ENCODE results near the gene PLAGL1. TPM values are rescaled to one million over a fixed set of nuclear protein-coding genes. Genes with fewer than 3 reads are reported as not detected.
"Not testable (repeated sequence)": the region's sequence is repeated elsewhere in the genome, so short reads cannot be mapped to it uniquely, and the experiment has no call there.

Gene PLAGL1
- total RNA-seq, 2 donors from 2014 or later = 27.3 to 33.2 TPM

DNA sequence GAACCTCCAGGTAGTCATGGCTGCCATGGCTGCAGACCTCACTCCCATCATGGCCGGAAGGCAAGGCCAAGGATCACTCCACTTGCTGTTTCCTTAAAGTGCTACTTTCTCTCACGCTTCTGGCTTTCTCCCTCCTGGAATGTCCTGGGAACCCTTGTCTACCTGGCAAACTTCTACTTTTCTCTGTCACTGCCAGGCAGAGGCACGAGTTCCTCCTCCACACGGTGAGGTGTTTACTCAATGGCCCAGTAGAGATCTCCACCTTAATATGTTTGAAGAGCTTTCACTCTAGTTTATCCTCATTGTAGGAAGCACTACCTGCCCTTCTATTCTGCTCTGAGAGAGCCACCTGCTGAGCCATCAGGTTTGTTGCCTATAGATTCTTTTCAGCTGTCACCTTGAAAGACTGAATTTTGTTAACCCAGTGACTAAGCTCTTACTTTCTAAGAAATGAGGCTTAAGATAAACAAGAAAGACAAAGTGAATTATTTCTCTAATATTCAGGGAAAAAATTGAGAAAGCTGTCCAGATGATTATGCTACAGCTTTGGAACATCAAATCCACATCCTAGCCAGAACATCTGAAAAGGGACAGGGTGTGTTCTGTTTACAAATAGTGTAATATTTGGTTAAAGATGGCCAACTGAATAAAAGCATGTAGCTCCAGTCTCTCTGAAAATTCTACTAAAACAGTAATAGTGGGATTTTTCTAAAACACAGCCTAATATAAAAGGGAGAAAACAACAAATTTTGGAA, 54.9 kb downstream of the PLAGL1 start:
- DNase-seq (ENCODE audit: low spot score) = no peak
- intact Hi-C loops (cut with DNase I) = no loop called here

DNA sequence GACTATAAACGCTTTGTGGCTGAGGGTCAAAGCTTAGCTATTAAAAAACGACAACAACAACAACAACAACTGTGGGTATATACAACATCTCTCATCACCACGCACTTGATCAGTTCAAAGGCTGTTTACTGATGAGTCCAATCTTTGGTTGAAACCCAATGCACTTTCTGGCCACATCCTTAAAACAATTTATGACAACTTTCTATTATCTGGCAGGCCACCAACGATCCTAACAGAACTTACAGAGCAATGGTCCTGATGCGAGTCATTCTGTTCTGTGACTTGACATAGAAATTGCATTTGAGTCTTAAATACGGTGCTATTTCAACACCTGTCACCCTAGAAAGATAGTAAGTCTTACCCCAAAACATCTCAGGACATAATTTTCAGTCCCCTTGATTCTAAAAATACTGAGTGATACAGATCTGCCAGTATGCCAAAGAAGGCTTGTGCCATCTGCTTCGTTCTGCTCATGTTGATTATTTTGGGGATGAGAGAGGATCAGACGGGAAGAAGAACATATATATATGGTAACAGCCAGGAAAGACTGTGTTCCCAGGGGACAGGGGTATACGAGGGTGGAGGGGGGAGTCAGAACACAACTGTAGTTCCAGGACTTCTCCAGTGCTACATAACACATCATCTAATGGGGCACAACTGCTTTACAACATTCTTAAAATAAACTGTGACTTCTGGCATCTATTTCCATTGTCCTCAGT, 55.8 kb downstream of the PLAGL1 start:
- intact Hi-C loops (cut with DNase I) = no loop called here
- DNase-seq (ENCODE audit: low spot score) = no peak

DNA sequence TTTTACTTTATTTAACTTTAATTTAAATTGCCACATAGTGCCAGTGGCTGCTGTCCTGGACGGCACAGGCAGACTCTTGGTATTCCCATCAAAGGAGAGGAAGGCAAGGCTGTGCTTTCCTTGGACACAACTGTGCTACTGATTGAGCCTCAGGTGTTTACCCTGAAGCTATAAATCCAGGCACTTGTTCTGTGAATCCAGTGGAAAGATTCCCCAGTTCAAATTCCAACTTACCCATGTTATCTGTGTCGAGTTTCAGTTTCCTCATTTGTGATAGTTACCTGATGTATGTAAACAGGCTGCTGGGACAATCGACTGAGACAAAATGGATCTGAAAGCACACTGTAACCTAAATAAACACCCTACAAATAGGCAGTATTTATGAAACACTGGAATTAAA, 57.2 kb downstream of the PLAGL1 start:
- DNase-seq (ENCODE audit: low spot score) = no peak
- intact Hi-C loops (cut with DNase I) = no loop called here

DNA sequence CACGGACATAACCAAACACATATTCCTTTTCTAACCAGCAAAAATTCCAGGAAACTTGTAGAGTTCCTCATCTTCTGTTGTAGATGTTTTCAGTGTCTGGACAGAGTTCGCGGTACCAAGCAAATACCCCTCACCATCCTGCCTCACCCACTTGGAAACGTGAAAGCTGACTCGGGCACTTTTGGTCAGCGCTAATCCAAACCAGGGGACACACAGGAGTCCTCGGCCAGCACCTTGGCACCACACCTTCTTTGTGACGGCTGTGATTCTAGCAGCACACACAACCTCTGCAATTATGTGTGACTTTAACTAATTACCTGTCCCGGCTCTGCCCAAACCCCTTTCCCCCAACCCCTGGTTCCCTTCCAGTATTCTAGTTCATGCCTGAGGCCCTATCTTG, 58.1 kb downstream of the PLAGL1 start:
- no peak for DNase-seq (ENCODE audit: low spot score)
- intact Hi-C loops (cut with DNase I) = no loop called here

DNA sequence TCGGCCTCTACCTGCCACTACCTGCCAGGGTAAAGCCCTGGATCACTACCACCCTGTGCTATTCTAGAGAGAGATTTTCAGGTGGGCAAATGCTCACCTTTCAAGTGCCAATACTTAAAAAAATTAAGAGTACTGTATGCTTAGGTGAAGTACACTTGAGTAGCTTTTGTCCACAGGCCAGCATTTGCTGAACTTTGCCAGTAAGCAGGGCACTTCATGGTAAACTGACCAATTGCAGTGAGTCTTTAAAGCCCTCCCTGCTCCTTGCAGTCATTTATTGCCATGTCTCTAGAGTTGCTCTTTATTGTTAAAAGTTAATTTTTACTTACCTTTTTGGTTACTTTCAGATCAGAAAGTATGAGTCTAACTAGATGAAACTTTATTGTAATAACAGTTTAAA, 58.5 kb downstream of the PLAGL1 start:
- no peak for DNase-seq (ENCODE audit: low spot score)

DNA sequence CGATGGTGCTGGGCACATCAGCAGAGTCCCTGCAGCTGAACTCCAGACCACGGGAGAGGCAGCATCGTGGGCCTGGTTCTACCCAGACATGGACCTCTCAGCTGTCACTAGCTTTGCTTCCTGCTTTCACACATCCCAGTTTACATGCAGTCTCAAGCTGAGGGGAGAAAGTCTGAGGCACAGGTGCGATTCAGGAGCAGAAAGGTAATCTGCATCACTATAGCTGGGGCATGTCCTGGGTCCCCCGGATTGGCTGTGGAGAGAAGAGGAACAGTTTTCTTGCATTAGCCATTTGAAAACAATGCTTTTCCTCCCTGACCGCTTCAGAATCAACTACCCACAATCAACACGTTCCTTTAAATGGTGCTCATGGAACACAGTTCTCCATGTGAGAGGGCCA, 59.9 kb downstream of the PLAGL1 start:
- DNase-seq (ENCODE audit: low spot score) = no peak
- intact Hi-C loops (cut with DNase I) = no loop called here

More for the DNA sequence above, 58.5 kb downstream of the PLAGL1 start:
- intact Hi-C loops (cut with DNase I) = no loop called here

DNA sequence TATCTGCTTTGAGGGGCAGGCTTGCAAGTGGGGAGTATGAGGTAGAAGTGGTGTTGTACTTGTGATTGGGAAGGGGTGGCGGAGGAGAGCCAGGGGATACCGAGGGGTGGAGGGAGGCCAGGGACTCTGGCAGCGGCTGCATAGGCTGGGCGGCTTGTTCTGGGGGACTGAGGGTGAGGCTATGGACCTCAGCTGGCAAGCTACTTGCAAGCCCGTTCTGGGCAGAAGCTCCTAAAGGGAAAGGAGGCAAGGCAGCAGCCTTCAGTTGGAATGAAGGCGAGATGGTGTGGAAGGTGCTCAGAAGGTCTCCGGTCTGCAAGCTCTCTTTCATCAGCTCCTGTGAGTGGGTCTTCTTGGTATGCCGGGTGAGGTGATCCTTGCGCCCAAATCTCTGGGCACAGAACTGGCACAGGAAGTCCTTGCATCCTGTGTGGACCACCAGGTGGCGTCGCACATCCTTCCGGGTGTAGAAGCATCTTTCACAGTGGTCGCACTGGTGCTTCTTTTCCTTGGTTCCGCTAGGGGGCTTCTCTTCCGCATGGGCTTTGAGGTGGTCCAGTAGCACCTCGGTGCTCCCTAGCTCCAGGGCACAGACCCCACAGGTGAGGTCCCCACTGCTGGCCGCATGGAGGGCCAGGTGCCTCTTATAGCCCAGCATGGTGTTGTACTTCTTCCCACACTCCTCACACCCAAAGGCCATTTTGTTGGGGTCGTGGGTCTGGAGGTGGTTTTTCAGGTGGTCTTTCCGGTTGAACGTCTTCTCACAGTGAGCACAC, 66.0 kb downstream of the PLAGL1 start:
- no peak for DNase-seq (ENCODE audit: low spot score)

DNA sequence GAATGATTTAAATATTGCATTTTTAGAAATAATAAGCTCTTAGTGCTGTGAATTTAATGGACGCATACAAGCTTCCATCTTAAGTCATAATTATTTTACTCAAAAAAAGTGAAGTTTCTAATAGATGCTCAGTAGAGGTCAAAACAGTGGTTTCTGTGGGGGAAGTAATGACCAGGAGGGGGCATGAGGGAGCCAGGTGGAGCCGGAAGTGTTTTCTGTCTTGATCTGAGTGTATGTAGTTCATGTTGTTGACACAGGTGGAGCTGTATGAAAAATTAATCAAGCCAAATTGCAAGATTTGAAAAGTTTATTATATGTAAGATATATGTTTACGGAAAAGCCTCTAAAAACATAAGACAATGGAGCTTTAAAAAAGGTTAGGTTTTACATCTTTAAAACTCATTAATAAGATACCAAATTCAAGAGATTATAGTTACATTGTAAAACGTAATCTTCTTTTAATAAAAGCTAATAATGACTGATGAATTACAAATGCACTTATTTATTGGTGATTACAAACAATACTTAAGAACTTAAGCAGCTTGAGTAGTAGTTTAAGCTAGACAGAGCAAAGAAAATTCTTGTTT, 68.0 kb downstream of the PLAGL1 start:
- intact Hi-C loops (cut with DNase I) = loop anchor here in 1 of 2 donors (5.0 kb wide), 1 partner anchor 72 kb away; no protein-coding TSS in a partner anchor
- no peak for DNase-seq (ENCODE audit: low spot score)

More for the DNA sequence above, 66.0 kb downstream of the PLAGL1 start:
- intact Hi-C loops (cut with DNase I) = loop anchor here in 1 of 2 donors (5.0 kb wide), 1 partner anchor 70 kb away; no protein-coding TSS in a partner anchor

DNA sequence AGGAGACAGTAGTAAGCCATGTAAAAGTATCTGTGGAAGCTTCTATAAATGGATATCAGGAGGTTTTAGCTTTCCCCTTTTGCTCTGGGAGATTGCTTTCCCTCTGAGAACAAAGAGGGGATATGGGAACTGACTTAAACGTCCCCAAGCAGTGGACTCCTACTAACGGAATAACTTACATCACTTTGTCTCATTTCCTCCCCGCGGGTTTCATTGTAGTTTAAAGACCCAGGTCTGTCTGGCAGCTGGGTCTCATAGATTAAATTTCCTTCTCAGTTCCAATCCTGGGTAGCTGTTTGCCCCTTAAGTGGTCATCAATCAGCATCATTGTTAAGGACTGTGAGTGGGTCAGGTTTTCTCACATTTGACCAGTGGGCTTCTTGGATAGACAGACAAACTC, 68.7 kb downstream of the PLAGL1 start:
- DNase-seq (ENCODE audit: low spot score) = no peak
- intact Hi-C loops (cut with DNase I) = loop anchor here in 1 of 2 donors (10.0 kb wide), 1 partner anchor 1885 kb away; no protein-coding TSS in a partner anchor

DNA sequence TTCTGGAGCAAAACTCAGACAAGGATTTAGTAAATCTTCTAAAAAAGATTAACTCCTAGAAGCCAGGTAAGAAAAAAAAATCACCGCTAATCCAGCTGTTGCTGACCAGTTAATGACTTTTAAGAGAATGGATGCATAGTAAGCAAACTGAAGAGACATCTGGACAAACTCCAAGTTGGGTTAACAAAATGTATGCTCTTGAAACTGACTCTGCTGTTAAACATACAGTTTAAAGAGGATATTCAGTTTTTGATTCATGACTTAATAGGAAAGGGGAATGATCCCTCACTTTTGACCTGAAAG, 70.4 kb downstream of the PLAGL1 start:
- intact Hi-C loops (cut with DNase I) = loop anchor here in 1 of 2 donors (10.0 kb wide), 1 partner anchor 1887 kb away; no protein-coding TSS in a partner anchor
- DNase-seq (ENCODE audit: low spot score) = no peak

DNA sequence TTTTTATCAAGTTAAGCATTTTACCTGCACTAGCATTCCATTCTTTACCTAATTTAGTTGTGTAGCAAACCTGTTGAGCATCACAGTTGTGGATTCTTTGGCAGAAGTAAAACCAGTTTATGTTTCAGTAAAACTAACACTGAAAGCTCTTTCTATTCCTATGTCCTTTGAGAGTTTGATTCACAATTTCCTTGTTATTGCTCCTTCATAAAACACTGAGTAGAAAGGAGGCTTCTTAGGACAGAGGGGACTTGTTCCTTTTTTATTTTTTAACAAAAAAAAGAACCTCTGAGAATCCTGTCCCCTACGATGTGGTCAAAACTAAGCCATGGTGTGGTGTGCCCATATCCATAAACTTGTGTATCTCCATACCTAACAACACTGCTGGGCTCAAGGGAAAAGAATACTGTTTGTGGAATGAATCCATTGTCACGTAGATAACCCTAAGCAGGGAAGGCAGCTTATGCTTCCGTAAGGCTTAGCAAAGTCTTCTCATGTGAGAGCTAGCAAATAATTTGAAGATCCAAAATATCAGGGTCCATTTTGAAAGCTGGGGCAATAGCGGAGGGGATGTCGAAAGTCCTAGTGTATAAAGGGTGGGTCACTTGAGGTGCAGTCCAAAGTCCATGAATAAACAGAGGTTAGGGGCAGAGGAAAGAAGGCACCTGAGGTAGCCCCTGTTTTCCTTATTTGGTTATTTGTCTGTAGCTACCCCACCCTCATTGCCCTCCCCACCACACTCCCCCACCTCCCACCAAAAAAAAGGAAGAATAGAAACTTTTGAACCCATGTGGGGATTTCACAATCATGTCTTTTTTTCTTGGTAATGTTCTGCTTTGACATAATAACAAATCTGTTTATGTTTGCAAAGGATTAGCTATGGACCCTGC, 71.0 kb downstream of the PLAGL1 start:
- no peak for DNase-seq (ENCODE audit: low spot score)
- intact Hi-C loops (cut with DNase I) = loop anchor here in 1 of 2 donors (10.0 kb wide), 1 partner anchor 1888 kb away; no protein-coding TSS in a partner anchor

DNA sequence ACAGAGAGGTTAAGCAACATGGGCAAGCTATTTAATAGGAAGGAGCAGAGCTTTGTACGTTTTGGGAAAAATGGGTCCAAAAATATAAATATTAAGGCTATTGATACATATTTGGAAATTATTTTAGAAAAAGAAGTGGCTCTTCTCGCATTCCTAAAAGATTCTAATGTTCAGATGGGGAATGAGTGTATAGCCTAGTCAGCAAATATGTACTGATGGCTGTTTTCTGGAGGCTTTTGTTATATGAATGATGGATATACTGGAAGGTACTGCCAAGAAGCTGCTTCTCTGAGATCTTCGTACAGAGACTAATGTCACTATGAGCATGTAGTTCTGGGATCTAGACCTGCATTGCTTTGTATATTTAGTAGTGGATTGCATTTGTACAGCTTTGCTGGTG, 71.7 kb downstream of the PLAGL1 start:
- intact Hi-C loops (cut with DNase I) = loop anchor here in 1 of 2 donors (10.0 kb wide), 1 partner anchor 1888 kb away; no protein-coding TSS in a partner anchor
- no peak for DNase-seq (ENCODE audit: low spot score)

DNA sequence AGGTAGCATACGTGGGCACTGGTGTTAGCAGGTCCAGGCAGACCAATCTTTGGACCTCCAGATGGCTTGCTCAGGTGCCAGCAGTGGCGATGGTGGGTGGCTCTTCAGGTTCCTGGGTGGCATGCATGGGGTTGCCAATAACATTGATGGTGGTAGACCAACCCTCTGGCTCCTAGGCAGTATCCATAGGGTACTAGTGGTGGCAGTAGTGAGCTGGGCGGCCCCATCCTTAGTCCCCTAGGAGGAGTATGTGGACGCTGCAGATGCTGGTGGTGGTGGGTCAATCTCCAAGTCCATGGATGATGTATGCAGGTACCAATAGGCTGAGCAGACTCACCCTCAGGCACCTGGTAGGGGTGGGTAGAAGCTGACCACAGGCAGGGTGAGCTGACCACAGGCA, 73.2 kb downstream of the PLAGL1 start:
- intact Hi-C loops (cut with DNase I) = loop anchor here in 1 of 2 donors (10.0 kb wide), 1 partner anchor 1890 kb away; no protein-coding TSS in a partner anchor
- DNase-seq (ENCODE audit: low spot score) = no peak

DNA sequence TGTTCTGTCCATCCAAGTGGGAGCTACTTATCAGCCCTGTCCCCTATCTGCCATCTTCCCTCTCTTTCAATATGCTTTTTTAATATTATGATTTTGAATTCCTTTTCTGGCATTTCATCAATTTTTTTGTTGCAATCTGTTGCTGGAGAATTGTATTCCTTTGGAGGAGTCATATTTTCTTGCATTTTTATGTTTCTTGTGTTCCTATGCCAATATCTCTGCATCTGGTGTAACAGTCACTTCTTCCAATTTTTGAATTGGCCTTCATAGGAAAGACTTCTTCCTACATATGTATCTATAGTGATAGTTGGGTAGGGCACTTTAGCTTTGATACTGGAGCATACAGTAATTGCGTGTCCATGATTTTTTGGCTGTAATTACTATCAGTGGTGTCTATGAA, 73.7 kb downstream of the PLAGL1 start:
- intact Hi-C loops (cut with DNase I) = loop anchor here in 1 of 2 donors (10.0 kb wide), 1 partner anchor 1890 kb away; no protein-coding TSS in a partner anchor
- DNase-seq (ENCODE audit: low spot score) = no peak

DNA sequence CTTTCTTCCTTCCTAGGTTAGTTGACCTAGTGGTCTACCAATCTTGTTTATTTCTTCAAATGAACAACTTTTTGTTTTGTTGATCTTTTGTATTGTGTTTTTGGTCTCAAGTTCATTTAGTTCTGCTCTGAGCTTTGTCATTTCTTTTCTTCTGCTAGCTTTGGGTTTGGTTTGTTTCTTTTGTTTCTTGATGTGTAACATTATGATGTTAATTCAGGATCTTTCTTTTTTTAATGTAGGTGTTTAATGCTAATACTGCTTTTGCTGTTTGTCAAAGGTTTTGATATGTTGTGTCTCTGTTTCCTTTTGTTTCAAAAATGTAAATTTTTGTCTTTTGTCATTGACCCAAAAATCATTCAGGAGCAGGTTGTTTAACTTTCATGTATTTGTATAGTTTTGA, 78.1 kb downstream of the PLAGL1 start:
- no peak for DNase-seq (ENCODE audit: low spot score)
- intact Hi-C loops (cut with DNase I) = loop anchor here in 1 of 2 donors (10.0 kb wide), 1 partner anchor 1895 kb away; no protein-coding TSS in a partner anchor

DNA sequence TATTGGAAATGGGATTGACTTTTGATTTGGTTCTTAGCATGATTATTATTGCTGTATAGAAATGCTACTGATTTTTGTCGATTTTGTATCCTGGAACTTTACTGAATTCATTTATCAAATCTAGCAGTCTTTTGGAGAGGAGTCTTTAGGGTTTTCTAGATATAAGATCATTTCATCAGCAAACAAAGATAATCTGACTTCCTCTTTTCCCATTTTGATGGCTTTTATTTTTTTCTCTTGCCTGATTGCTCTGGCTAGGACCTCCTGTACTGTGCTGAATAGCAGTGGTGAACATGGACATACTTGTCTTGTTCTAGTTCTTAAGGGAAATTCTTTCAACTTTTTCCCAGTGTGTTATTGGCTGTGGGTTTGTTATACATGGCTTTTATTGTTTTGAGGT, 79.2 kb downstream of the PLAGL1 start:
- intact Hi-C loops (cut with DNase I) = no loop called here
- no peak for DNase-seq (ENCODE audit: low spot score)

DNA sequence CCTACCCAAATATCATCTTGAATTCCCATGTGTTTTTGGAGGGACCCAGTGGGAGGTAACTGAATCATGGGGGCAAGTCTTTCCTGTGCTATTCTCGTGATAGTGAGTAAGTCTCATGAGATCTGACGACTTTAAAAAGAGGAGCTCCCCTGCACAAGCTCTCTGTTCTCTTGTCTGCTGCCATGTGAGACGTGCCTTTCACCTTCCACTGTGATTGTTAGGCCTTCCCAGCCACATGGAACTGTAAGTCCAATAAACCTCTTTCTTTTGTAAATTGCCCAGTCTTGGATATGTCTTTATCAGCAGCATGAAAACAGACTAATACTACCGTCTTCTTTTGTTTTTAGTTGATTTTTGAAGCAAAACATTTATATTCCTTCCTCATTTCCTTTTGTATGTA, 91.0 kb downstream of the PLAGL1 start:
- intact Hi-C loops (cut with DNase I); DNase-seq (ENCODE audit: low spot score): not testable (repeated sequence)

DNA sequence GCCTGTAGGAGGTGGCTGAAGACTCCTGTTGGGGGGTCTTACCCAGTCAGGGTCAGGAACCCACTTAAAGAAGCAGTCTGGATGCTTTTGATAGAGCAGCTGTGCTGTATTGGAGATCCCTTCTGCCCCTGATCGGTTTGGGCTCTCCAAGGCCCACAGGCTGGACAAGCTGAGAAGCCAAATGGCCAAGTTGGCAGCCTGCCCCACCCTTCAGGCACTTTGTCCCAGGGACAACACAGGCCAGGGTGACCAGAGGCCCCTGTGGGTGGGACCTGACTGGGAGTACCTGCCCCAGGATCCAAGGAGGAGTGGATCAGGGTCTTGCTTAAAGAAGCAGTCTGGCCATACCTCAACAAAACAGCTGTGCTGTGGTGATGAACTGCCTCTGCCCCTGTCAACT, 95.4 kb downstream of the PLAGL1 start:
- intact Hi-C loops (cut with DNase I) = no loop called here

More for the DNA sequence above, 95.4 kb downstream of the PLAGL1 start:
- DNase-seq (ENCODE audit: low spot score) = no peak

Measured in posterior vena cava (tissue), 2 donors.